GM12891 (cell line): Measurements from ENCODE around the gene DNAJC17.

Experiments
- PAX5 ChIP-seq: IDR thresholded peaks from 2 replicates; pipeline ENCODE4 v1.6.1; 2011; ENCODE audit warnings: low read length, moderate library complexity, mild to moderate bottlenecking; ENCODE audit not compliant: insufficient read depth, severe bottlenecking
- POLR2A ChIP-seq: IDR thresholded peaks from 2 replicates; pipeline ENCODE4 v1.6.1; 2011; ENCODE audit warnings: low read depth, low read length, control low read depth
- POLR2AphosphoS5 ChIP-seq: IDR thresholded peaks from 2 replicates; pipeline ENCODE4 v1.6.1; 2011; ENCODE audit warnings: low read depth, low read length, control low read depth

- no peak for TF ChIP-seq POLR2AphosphoS5
- TF ChIP-seq POLR2A = no peak
- TF ChIP-seq PAX5 = no peak
Observed at GRCh38 chr15:40828447-40829036, 21.3 kb upstream of the DNAJC17 start, which contains the start of gene PPP1R14D.
